Esophagus squamous epithelium (tissue), 5 donors: ENCODE results near the gene SYT2. TPM values are rescaled to one million over a fixed set of nuclear protein-coding genes. Genes with fewer than 3 reads are reported as not detected.

Source experiments
- DNase-seq: peaks from one replicate; lab custom pipeline; 2025; lab: John Stamatoyannopoulos, UW
- H3K27ac ChIP-seq, 4 donors: fragments of 200-600 bp; sonication (generic); one replicate each; pipeline ENCODE4 v1.5.1; 2016 to 2019; ENCODE audit warnings: mild to moderate bottlenecking in 1 of 4
- H3K27me3 ChIP-seq, 4 donors: fragments of 200-600 bp; sonication (generic); 1 replicate in 3 of 4; 2 replicates in 1 of 4; pipeline versions ENCODE4 v1.5.1 to v1.6.0; 2017 to 2021; ENCODE audit warnings: antibody characterized with exemption in 1 of 4
- H3K36me3 ChIP-seq, 3 donors: fragments of 200-600 bp; sonication (generic); one replicate each; pipeline ENCODE4 v1.5.1; 2016 to 2019
- H3K4me1 ChIP-seq, 3 donors: fragments of 200-600 bp; sonication (generic); one replicate each; pipeline ENCODE4 v1.5.1; 2017 to 2019
- H3K4me3 ChIP-seq, 4 donors: fragments of 200-600 bp; sonication (generic); 1 replicate in 3 of 4; 2 replicates in 1 of 4; pipeline ENCODE4 v1.5.1; 2016 to 2019; ENCODE audit warnings: mild to moderate bottlenecking in 2 of 4, moderate library complexity in 1 of 4
- H3K9me3 ChIP-seq, 3 donors: fragments of 200-600 bp; sonication (generic); one replicate each; pipeline ENCODE4 v1.5.1; 2016 to 2019
- CTCF ChIP-seq, 6 experiments: fragments of 450-650 bp in 4 of 6; fragments of 200-600 bp in 2 of 6; sonication (generic) in 2 of 6; IDR thresholded peaks; one replicate each; pipeline ENCODE4 v1.5.1; 2016 to 2019; ENCODE audit warnings: antibody characterized with exemption in 6 of 6, mild to moderate bottlenecking in 4 of 6, moderate library complexity in 4 of 6
- POLR2A ChIP-seq, 4 donors: fragments of 450-650 bp; IDR thresholded peaks; one replicate each; pipeline ENCODE4 v1.6.1; 2017; ENCODE audit warnings: antibody characterized with exemption in 4 of 4, mild to moderate bottlenecking in 4 of 4, moderate library complexity in 3 of 4
- WGBS, 2 donors: methylation state at CpG; one replicate each; pipeline ENCODE4 v1.1.5; 2018; 5-methylcytosine and 5-hydroxymethylcytosine counted together
- intact Hi-C: fragments of 100-400 bp; cut with DNase I; formaldehyde crosslinking; loops from one replicate; pipeline ENCODE4 v1.15.0; 2022
- total RNA-seq, 4 donors: library from RNA; depleted of rRNA; stranded (reverse); fragments of >200 nt; gene quantifications; one replicate each; pipeline ENCODE4 v1.1.0, GENCODE V29; 2016
- donor health status: DM: yes; HTN: yes; CAD: no.

Gene SYT2
- total RNA-seq, 4 donors from 2014 or later = not detected

- Histone ChIP-seq H3K4me1 (no peaks in the 10 kb centered on the region), H3K27me3 (peaks cover 0 to 68% (median 2%) of the 10 kb centered on the region in 4 donors), H3K4me3 (no peak overlapping the region), H3K27ac (no peak overlapping the region), H3K9me3 (peaks cover 0 to 10% (median 0%) of the 10 kb centered on the region in 3 donors), H3K36me3 (no peaks in the 10 kb centered on the region)
- TF ChIP-seq CTCF (IDR thresholded peaks at IDR 0.05) (no peak), POLR2A (IDR thresholded peaks at IDR 0.05) (no peak)
- 71 to 90% methylated on average over 1 of the region's 2 CpGs for WGBS, 2 donors
- intact Hi-C loops = no loop called here
- DNase-seq = no peak
Measured at GRCh38 chr1:202680586-202681352, 29.5 kb downstream of the SYT2 start.

- peaks cover 0 to 10% (median 0%) of the 10 kb centered on the region in 3 donors for H3K9me3 ChIP-seq
- H3K27me3 ChIP-seq = peaks cover 0 to 58% (median 2%) of the 10 kb centered on the region in 4 donors
- intact Hi-C loops = no loop called here
- WGBS, 2 donors = 52 to 65% methylated on average over 4 of the region's 4 CpGs
- no peak overlapping the region for H3K4me3 ChIP-seq
- H3K36me3 ChIP-seq = no peaks in the 10 kb centered on the region
- H3K4me1 ChIP-seq = no peaks in the 10 kb centered on the region
- no peak for DNase-seq
- no peak overlapping the region for H3K27ac ChIP-seq
- TF ChIP-seq CTCF (IDR thresholded peaks at IDR 0.05) (no peak), POLR2A (IDR thresholded peaks at IDR 0.05) (no peak)
Measured at GRCh38 chr1:202679406-202680177, 30.7 kb downstream of the SYT2 start.

GRCh38 chr1:202677433-202677832 lies 32.8 kb downstream of the SYT2 start:
- H3K4me3 ChIP-seq = no peak overlapping the region
- no peak overlapping the region for H3K27ac ChIP-seq
- H3K36me3 ChIP-seq = no peaks in the 10 kb centered on the region
- intact Hi-C loops = no loop called here
- H3K27me3 ChIP-seq = peaks cover 0 to 45% (median 2%) of the 10 kb centered on the region in 4 donors
- no peaks in the 10 kb centered on the region for H3K4me1 ChIP-seq
- peaks cover 0 to 10% (median 0%) of the 10 kb centered on the region in 3 donors for H3K9me3 ChIP-seq
- no peak for DNase-seq
- WGBS, 2 donors = 84 to 85% methylated on average over 2 of the region's 2 CpGs
- TF ChIP-seq CTCF (IDR thresholded peaks at IDR 0.05) (no peak), POLR2A (IDR thresholded peaks at IDR 0.05) (no peak)

GRCh38 chr1:202673531-202673930 lies 36.7 kb downstream of the SYT2 start:
- Histone ChIP-seq H3K36me3 (no peaks in the 10 kb centered on the region), H3K9me3 (peaks cover 0 to 10% (median 0%) of the 10 kb centered on the region in 3 donors), H3K27me3 (peaks cover 0 to 11% (median 0%) of the 10 kb centered on the region in 4 donors), H3K4me1 (peaks cover 0 to 4% (median 0%) of the 10 kb centered on the region in 3 donors), H3K27ac (no peak overlapping the region), H3K4me3 (no peak overlapping the region)
- intact Hi-C loops = no loop called here
- no peak for DNase-seq
- no peak for TF ChIP-seq CTCF (IDR thresholded peaks at IDR 0.05)
- no peak for TF ChIP-seq POLR2A (IDR thresholded peaks at IDR 0.05)
- WGBS, 2 donors = 67 to 81% methylated on average over 5 of the region's 5 CpGs

- H3K9me3 ChIP-seq = no peaks in the 10 kb centered on the region
- TF ChIP-seq CTCF (IDR thresholded peaks at IDR 0.05) = no peak
- no peak for TF ChIP-seq POLR2A (IDR thresholded peaks at IDR 0.05)
- H3K4me3 ChIP-seq = no peak overlapping the region
- H3K36me3 ChIP-seq = no peaks in the 10 kb centered on the region
- 35 to 37% methylated on average over 5 of the region's 5 CpGs for WGBS, 2 donors
- peaks cover 0 to 12% (median 0%) of the 10 kb centered on the region in 4 donors for H3K27me3 ChIP-seq
- no peak for DNase-seq
- H3K4me1 ChIP-seq = peaks cover 0 to 4% (median 0%) of the 10 kb centered on the region in 3 donors
- no peak overlapping the region for H3K27ac ChIP-seq
- intact Hi-C loops = no loop called here
Measured at GRCh38 chr1:202671399-202671798, 38.9 kb downstream of the SYT2 start.
